IMR-90 (cell line): ENCODE data around the gene MSMP. TPM values are rescaled to one million over a fixed set of nuclear protein-coding genes. Genes with fewer than 3 reads are reported as not detected.

ENCODE experiments used
- ATAC-seq: fragments of 200-7000 bp; cut with Tn5 transposase; 2 replicates; pipeline ENCODE4 v1.9.1; 2020; ENCODE audit warnings: low read depth, mild to moderate bottlenecking, moderate library complexity
- BruUV-seq: library from RNA; stranded (reverse); fragments of 400-500 nt; replicated peaks from 2 replicates; lab custom pipeline; 2021; lab: Mats Ljungman, UMichigan
- CTCF ChIA-PET: fragments of 300-600 bp; formaldehyde crosslinking; extraction: SDS; loops from one replicate; lab custom pipeline; 2021; ENCODE audit warnings: antibody characterized with exemption; lab: Yijun Ruan, JAX
- POLR2A ChIA-PET: fragments of 300-600 bp; sonication (Branson Sonifier 250); formaldehyde crosslinking; loops from one replicate; lab custom pipeline; 2022; ENCODE audit warnings: antibody characterized with exemption; ENCODE audit not compliant: unreplicated experiment; lab: Charles Lee
- DNase-seq: peaks from one replicate; pipeline ENCODE4 v3.0.0; 2013
- H2AFZ ChIP-seq: replicated peaks from 2 replicates; pipeline ENCODE3; 2013; ENCODE audit warnings: low read length, mild to moderate bottlenecking; ENCODE audit not compliant: poor library complexity
- H2AK5ac ChIP-seq: 2 replicates; pipeline ENCODE4 v1.6.1; 2013; ENCODE audit warnings: low read depth, low read length, inconsistent platforms
- H2AK9ac ChIP-seq: replicated peaks from 2 replicates; pipeline ENCODE3; 2013; ENCODE audit warnings: mild to moderate bottlenecking, low read depth, low read length, moderate library complexity; ENCODE audit not compliant: poor library complexity
- H2BK120ac ChIP-seq: 2 replicates; pipeline ENCODE4 v1.6.1; 2013; ENCODE audit warnings: low read depth, low read length, inconsistent platforms
- H2BK15ac ChIP-seq: 3 replicates; pipeline ENCODE4 v1.6.1; 2013; ENCODE audit warnings: low read depth, low read length, inconsistent platforms
- H2BK20ac ChIP-seq: 2 replicates; pipeline ENCODE4 v1.6.1; 2013; ENCODE audit warnings: low read depth, mild to moderate bottlenecking, inconsistent platforms, low read length, moderate library complexity
- H2BK5ac ChIP-seq: 2 replicates; pipeline ENCODE4 v1.6.1; 2013; ENCODE audit warnings: mild to moderate bottlenecking, low read depth, low read length, inconsistent platforms; ENCODE audit not compliant: poor library complexity, severe bottlenecking
- H3K14ac ChIP-seq: replicated peaks from 2 replicates; pipeline ENCODE4 v1.6.1; 2013; ENCODE audit warnings: low read depth, low read length, inconsistent platforms
- H3K18ac ChIP-seq: 2 replicates; pipeline ENCODE4 v1.6.1; 2013; ENCODE audit warnings: low read depth, low read length, control low read depth
- H3K23ac ChIP-seq: 2 replicates; pipeline ENCODE4 v1.6.1; 2013; ENCODE audit warnings: low read depth, low read length, inconsistent platforms
- H3K27ac ChIP-seq: 2 replicates; pipeline ENCODE4 v1.5.1; 2013; ENCODE audit warnings: mild to moderate bottlenecking, control low read depth, low read length; ENCODE audit not compliant: insufficient read depth
- H3K27me3 ChIP-seq: 2 replicates; pipeline ENCODE4 v1.6.1; 2013; ENCODE audit warnings: low read length; ENCODE audit not compliant: control insufficient read depth, insufficient read depth
- H3K36me3 ChIP-seq: 2 replicates; pipeline ENCODE4 v1.6.1; 2013; ENCODE audit warnings: low read length, mixed read lengths; ENCODE audit not compliant: control insufficient read depth, insufficient read depth
- H3K4ac ChIP-seq: 2 replicates; pipeline ENCODE4 v1.6.1; 2013; ENCODE audit warnings: low read depth, low read length, inconsistent platforms
- H3K4me1 ChIP-seq: 2 replicates; pipeline ENCODE4 v1.6.1; 2013; ENCODE audit warnings: low read length, mixed read lengths; ENCODE audit not compliant: control insufficient read depth, insufficient read depth
- H3K4me2 ChIP-seq: 2 replicates; pipeline ENCODE4 v1.6.1; 2013; ENCODE audit warnings: low read depth, mild to moderate bottlenecking, control low read depth, low read length, moderate library complexity
- H3K4me3 ChIP-seq: 2 replicates; pipeline ENCODE4 v1.5.1; 2013; ENCODE audit warnings: low read depth, mild to moderate bottlenecking, control low read depth, low read length, moderate library complexity; ENCODE audit not compliant: insufficient read depth
- H3K56ac ChIP-seq: 2 replicates; pipeline ENCODE4 v1.6.1; 2013; ENCODE audit warnings: low read length, inconsistent platforms; ENCODE audit not compliant: insufficient read depth; ENCODE audit errors: extremely low read depth
- H3K79me1 ChIP-seq, 2 experiments: 2 replicates each; pipeline ENCODE4 v1.6.1; 2013; ENCODE audit warnings: low read length in 2 of 2, inconsistent platforms in 1 of 2, low read depth in 1 of 2
- H3K9ac ChIP-seq: 2 replicates; pipeline ENCODE4 v1.6.1; 2013; ENCODE audit warnings: low read depth, low read length, control low read depth
- H3K9me1 ChIP-seq: 2 replicates; pipeline ENCODE4 v1.6.1; 2013; ENCODE audit warnings: low read length, inconsistent platforms; ENCODE audit not compliant: insufficient read depth
- H3K9me3 ChIP-seq: 2 replicates; pipeline ENCODE4 v1.6.1; 2013; ENCODE audit warnings: low read length; ENCODE audit not compliant: control insufficient read depth, insufficient read depth
- H4K20me1 ChIP-seq: 2 replicates; pipeline ENCODE4 v1.6.1; 2013; ENCODE audit warnings: low read length, inconsistent platforms; ENCODE audit not compliant: insufficient read depth
- H4K5ac ChIP-seq: 2 replicates; pipeline ENCODE4 v1.6.1; 2013; ENCODE audit warnings: mild to moderate bottlenecking, low read depth, low read length, control low read depth
- H4K8ac ChIP-seq, 2 experiments: 2 replicates each; pipeline ENCODE4 v1.6.1; 2013; ENCODE audit warnings: low read depth in 2 of 2, low read length in 2 of 2, control low read depth in 1 of 2, inconsistent platforms in 1 of 2
- H4K91ac ChIP-seq: 2 replicates; pipeline ENCODE4 v1.6.1; 2013; ENCODE audit warnings: low read depth, low read length, inconsistent platforms; ENCODE audit not compliant: insufficient read depth
- BHLHE40 ChIP-seq: fragments of 150-350 bp; IDR thresholded peaks from 2 replicates; pipeline ENCODE4 v1.6.1; 2016; ENCODE audit warnings: mild to moderate bottlenecking, low read depth, low read length
- CEBPB ChIP-seq: IDR thresholded peaks from 2 replicates; pipeline ENCODE4 v1.6.1; 2012; ENCODE audit warnings: low read depth, low read length, improper control_type of control experiment
- CHD1 ChIP-seq: IDR thresholded peaks from 2 replicates; pipeline ENCODE4 v1.6.1; 2012; ENCODE audit warnings: low read depth, low read length, improper control_type of control experiment
- MAFK ChIP-seq: IDR thresholded peaks from 2 replicates; pipeline ENCODE4 v1.6.1; 2012; ENCODE audit warnings: low read depth, low read length, improper control_type of control experiment
- MAZ ChIP-seq: IDR thresholded peaks from 2 replicates; pipeline ENCODE4 v1.6.1; 2012; ENCODE audit warnings: low read depth, mild to moderate bottlenecking, low read length, improper control_type of control experiment, moderate library complexity, borderline replicate concordance
- MXI1 ChIP-seq: IDR thresholded peaks from 2 replicates; pipeline ENCODE4 v1.6.1; 2012; ENCODE audit warnings: low read depth, mild to moderate bottlenecking, low read length, moderate library complexity, borderline replicate concordance
- NFE2L2 ChIP-seq: fragments of 150-350 bp; IDR thresholded peaks from 2 replicates; pipeline ENCODE4 v1.6.1; 2016; ENCODE audit warnings: low read depth, mild to moderate bottlenecking, low read length
- POLR2A ChIP-seq: IDR thresholded peaks from 2 replicates; pipeline ENCODE4 v1.6.1; 2012; ENCODE audit warnings: mild to moderate bottlenecking, low read depth, low read length
- RAD21 ChIP-seq: IDR thresholded peaks from 2 replicates; pipeline ENCODE4 v1.6.1; 2012; ENCODE audit warnings: low read length, improper control_type of control experiment
- RCOR1 ChIP-seq: IDR thresholded peaks from 2 replicates; pipeline ENCODE4 v1.6.1; 2012; ENCODE audit warnings: mild to moderate bottlenecking, low read length, improper control_type of control experiment; ENCODE audit not compliant: insufficient replicate concordance
- RFX5 ChIP-seq: IDR thresholded peaks from 2 replicates; pipeline ENCODE4 v1.8.0; 2012; ENCODE audit warnings: low read depth, mild to moderate bottlenecking, low read length, moderate library complexity
- SMC3 ChIP-seq: fragments of 150-350 bp; IDR thresholded peaks from 2 replicates; pipeline ENCODE4 v1.6.1; 2016; ENCODE audit warnings: low read depth, mild to moderate bottlenecking, antibody characterized with exemption, low read length, moderate library complexity
- WGBS, 2 experiments: methylation state at CpG; one replicate each; pipeline versions ENCODE4 v1.1.5 to v1.1.7; 2013; ENCODE audit warnings: missing lambda C conversion rate in 2 of 2; ENCODE audit not compliant: insufficient read length in 1 of 2; ENCODE audit errors: extremely low coverage in 2 of 2; 5-methylcytosine and 5-hydroxymethylcytosine counted together
- dilution Hi-C: fragments of 300-500 bp; cut with HindIII; formaldehyde crosslinking; loops from one replicate; pipeline ENCODE4 v1.14.3; 2018; ENCODE audit warnings: low sequenced_read_pairs; ENCODE audit not compliant: unreplicated experiment
- in situ Hi-C: fragments of 300-500 bp; cut with MboI; formaldehyde crosslinking; loops from 3 replicates; pipeline ENCODE4 v1.14.3; 2019; ENCODE audit warnings: low sequenced_read_pairs, inconsistent platforms, mixed read lengths
- intact Hi-C: fragments of 100-400 bp; cut with micrococcal nuclease; formaldehyde crosslinking; loops from 2 replicates; pipeline ENCODE4 v1.10.0; 2022
- polyA plus RNA-seq, 3 experiments: library from polyadenylated mRNA; depleted of rRNA; stranded (reverse); fragments of >200 nt; gene quantifications; 2 replicates each; pipeline ENCODE4 v1.2.3, GENCODE V29; 2012; ENCODE audit warnings: low replicate concordance in 1 of 3
- total RNA-seq: library from RNA; depleted of rRNA; stranded (reverse); fragments of >200 nt; gene quantifications from 2 replicates; pipeline ENCODE4 v1.2.3, GENCODE V29; 2012
- TF ChIP-seq, protein P1 (sequence below): conservative IDR thresholded peaks from 2 replicates; pipeline ENCODE4 v1.5.1; 2012; ENCODE audit warnings: mild to moderate bottlenecking, low read depth, low read length, improper control_type of control experiment
- TF ChIP-seq, protein P2 (sequence below): fragments of 150-350 bp; IDR thresholded peaks from 2 replicates; pipeline ENCODE4 v1.6.1; 2016; ENCODE audit warnings: low read depth, mild to moderate bottlenecking, low read length, moderate library complexity, borderline replicate concordance

MSMP gene
- total and polyA plus RNA-seq, 2 of the 4 experiments (the other 2 are of a cell fraction) = not detected

DNA sequence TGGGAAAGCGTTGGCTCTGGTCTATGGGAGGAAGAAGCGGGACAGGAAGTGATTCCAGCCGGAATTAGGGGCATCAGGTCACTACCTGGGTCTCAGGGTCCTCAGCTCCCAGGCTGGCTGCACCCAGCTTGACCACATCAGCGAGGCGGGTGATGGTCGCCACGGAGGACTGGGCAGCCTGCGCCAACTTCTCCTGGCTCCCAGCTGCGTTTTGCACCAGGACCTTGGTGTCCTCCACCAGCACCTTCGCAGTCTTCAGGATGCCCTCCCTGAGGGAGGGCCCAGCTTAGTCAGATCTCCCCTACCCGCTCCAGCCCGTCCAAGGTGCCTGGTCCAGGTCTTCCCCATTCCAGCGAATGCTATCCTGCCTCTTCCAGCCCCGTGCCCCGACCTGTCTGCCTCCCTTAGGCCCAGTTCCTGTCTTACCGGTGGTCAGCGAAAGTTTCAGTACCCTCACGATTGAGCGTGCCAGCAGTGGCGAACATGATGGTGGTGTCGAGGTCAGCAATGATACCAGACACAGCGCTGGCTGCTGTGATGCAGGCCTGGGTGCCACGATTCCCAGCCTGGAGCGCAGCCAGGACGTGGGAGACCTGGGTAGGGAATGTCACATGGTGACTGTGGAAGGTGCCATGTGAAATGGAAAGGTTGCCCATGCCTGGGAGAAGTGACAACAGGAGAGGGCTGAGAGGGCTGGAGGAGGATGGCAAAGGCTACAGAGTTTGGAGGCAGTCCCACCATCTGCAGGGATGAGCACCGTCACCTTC lies 50.0 kb downstream of the MSMP start:
- dilution Hi-C loops = no loop called here

More for the DNA sequence above, 50.0 kb downstream of the MSMP start:
- Histone ChIP-seq H3K4me3 (no peak overlapping the region), H3K27ac (no peak overlapping the region), H2AK5ac (no peak overlapping the region), H3K4ac (no peak overlapping the region), H2BK20ac (no peak overlapping the region), H3K9me3 (no peaks in the 10 kb centered on the region), H3K9ac (no peak overlapping the region), H3K14ac (no peak overlapping the region), H3K27me3 (no peaks in the 10 kb centered on the region), H2AK9ac (peak overlapping the region; percentile 50), H3K18ac (no peak overlapping the region), H3K23ac (no peak overlapping the region), H3K79me1 (peaks cover 54 to 74% of the 10 kb centered on the region in 2 experiments), H2BK15ac (no peak overlapping the region), H3K36me3 (peaks cover 88% of the 10 kb centered on the region), H3K9me1 (peaks cover 7% of the 10 kb centered on the region), H3K4me1 (no peaks in the 10 kb centered on the region), H2AFZ (no peak overlapping the region), H4K8ac (no peak overlapping the region), H4K91ac (no peak overlapping the region), H4K5ac (no peak overlapping the region), H2BK120ac (no peak overlapping the region), H2BK5ac (no peak overlapping the region), H4K20me1 (peaks cover 14% of the 10 kb centered on the region; the same call in 1 of the 2 replicates), H3K56ac (no peak overlapping the region), H3K4me2 (no peak overlapping the region)
- POLR2A ChIA-PET = no interaction called here
- ATAC-seq = no peak
- in situ Hi-C loops = no loop called here
- BruUV-seq = TSS peak; percentile 66
- WGBS, 2 experiments = 96% methylated on average over 16 of the region's 26 CpGs; no CpG with 5 or more reads in 1 of the 2 experiments
- intact Hi-C loops = no loop called here
- DNase-seq = no peak
- TF ChIP-seq BHLHE40 (no peak), CEBPB (no peak), RAD21 (no peak), MXI1 (no peak), NFE2L2 (no peak), RFX5 (no peak), SMC3 (no peak), RCOR1 (no peak), MAZ (no peak), MAFK (no peak), CHD1 (no peak), POLR2A (no peak)
- TF ChIP-seq, protein P1, sequence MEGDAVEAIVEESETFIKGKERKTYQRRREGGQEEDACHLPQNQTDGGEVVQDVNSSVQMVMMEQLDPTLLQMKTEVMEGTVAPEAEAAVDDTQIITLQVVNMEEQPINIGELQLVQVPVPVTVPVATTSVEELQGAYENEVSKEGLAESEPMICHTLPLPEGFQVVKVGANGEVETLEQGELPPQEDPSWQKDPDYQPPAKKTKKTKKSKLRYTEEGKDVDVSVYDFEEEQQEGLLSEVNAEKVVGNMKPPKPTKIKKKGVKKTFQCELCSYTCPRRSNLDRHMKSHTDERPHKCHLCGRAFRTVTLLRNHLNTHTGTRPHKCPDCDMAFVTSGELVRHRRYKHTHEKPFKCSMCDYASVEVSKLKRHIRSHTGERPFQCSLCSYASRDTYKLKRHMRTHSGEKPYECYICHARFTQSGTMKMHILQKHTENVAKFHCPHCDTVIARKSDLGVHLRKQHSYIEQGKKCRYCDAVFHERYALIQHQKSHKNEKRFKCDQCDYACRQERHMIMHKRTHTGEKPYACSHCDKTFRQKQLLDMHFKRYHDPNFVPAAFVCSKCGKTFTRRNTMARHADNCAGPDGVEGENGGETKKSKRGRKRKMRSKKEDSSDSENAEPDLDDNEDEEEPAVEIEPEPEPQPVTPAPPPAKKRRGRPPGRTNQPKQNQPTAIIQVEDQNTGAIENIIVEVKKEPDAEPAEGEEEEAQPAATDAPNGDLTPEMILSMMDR = no peak
- TF ChIP-seq, protein P2, sequence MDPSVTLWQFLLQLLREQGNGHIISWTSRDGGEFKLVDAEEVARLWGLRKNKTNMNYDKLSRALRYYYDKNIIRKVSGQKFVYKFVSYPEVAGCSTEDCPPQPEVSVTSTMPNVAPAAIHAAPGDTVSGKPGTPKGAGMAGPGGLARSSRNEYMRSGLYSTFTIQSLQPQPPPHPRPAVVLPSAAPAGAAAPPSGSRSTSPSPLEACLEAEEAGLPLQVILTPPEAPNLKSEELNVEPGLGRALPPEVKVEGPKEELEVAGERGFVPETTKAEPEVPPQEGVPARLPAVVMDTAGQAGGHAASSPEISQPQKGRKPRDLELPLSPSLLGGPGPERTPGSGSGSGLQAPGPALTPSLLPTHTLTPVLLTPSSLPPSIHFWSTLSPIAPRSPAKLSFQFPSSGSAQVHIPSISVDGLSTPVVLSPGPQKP = no peak
- CTCF ChIA-PET = no interaction called here
